ENCODE measurements around the gene FFAR2.

DNA sequence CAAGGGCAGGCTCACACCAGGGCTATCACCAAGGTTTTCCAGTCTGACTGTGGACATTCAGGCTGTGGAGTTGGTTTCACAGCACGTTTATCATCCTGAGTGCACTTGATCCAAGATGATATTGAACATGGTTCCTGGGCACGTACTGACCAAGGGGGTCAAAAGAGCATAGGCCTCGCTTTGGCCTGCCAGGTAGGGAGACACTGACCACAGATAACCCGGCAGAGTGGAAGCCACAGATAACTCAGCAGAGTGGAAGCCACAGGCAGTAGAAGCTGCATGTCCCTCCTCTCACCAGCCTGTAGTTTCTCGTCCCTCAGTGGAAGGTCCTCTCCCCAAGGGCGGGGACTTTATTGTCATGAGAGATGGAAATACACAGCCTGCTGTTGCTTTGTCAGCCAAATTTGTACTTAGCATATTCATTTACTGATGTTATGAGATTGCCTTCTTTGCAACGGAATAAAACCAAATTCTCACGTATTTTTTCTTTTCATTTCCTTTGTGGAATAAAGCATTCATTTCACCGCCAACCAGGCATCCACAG lies 51.0 kb downstream of the FFAR2 start:
- TF ChIP-seq, protein P1, sequence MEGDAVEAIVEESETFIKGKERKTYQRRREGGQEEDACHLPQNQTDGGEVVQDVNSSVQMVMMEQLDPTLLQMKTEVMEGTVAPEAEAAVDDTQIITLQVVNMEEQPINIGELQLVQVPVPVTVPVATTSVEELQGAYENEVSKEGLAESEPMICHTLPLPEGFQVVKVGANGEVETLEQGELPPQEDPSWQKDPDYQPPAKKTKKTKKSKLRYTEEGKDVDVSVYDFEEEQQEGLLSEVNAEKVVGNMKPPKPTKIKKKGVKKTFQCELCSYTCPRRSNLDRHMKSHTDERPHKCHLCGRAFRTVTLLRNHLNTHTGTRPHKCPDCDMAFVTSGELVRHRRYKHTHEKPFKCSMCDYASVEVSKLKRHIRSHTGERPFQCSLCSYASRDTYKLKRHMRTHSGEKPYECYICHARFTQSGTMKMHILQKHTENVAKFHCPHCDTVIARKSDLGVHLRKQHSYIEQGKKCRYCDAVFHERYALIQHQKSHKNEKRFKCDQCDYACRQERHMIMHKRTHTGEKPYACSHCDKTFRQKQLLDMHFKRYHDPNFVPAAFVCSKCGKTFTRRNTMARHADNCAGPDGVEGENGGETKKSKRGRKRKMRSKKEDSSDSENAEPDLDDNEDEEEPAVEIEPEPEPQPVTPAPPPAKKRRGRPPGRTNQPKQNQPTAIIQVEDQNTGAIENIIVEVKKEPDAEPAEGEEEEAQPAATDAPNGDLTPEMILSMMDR (conservative IDR thresholded peaks at IDR 0.05 in 1 of 2, IDR thresholded peaks at IDR 0.05 in 1 of 2; ENCODE audit: low read depth in 1 of 2, low read length in 2 of 2): no peak
- no peak for TF ChIP-seq EZH2 (IDR thresholded peaks at IDR 0.05; ENCODE audit: low read length, missing control alignments)
